ENCODE results near the gene SH3RF3. TPM values are rescaled to one million over a fixed set of nuclear protein-coding genes. Genes with fewer than 3 reads are reported as not detected.

Gene SH3RF3
- total RNA-seq, 2 experiments from 2014 or later = 1.9 to 2.3 TPM

DNA sequence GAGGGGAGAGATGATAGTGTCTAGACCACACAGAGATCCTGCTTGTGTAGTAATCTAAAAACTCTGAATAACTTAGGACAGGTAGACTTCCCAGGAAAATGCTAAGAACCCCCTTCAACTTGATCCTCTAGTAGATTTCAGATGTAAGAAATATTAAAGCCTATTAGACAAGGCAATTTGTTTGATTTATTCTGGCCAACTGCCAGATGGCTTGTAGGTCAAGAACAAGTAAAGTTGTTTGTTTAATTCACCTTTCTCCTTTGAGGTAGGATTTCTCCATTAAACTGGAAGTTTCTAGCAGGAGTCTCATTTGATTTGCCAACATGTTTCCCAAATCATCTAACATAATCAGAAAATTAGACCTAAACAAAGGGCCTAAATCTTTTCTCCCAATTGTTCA lies 48.6 kb downstream of the SH3RF3 start:
- Mint-ChIP-seq H3K4me1 (ENCODE audit: low read depth) (peaks cover 26% of the 10 kb centered on the region), H3K36me3 (ENCODE audit: low read depth) (no peaks in the 10 kb centered on the region), H3K9me3 (peaks cover 10% of the 10 kb centered on the region), H3K4me3 (no peak overlapping the region), H3K27me3 (no peaks in the 10 kb centered on the region), H3K27ac (no peak overlapping the region)
- ChIA-PET POLR2A (no interaction called here), CTCF (no interaction called here)
- intact Hi-C loops (cut with micrococcal nuclease) = no loop called here
- DNase-seq (no peak), ATAC-seq (no peak)
- TF ChIP-seq, protein P1, sequence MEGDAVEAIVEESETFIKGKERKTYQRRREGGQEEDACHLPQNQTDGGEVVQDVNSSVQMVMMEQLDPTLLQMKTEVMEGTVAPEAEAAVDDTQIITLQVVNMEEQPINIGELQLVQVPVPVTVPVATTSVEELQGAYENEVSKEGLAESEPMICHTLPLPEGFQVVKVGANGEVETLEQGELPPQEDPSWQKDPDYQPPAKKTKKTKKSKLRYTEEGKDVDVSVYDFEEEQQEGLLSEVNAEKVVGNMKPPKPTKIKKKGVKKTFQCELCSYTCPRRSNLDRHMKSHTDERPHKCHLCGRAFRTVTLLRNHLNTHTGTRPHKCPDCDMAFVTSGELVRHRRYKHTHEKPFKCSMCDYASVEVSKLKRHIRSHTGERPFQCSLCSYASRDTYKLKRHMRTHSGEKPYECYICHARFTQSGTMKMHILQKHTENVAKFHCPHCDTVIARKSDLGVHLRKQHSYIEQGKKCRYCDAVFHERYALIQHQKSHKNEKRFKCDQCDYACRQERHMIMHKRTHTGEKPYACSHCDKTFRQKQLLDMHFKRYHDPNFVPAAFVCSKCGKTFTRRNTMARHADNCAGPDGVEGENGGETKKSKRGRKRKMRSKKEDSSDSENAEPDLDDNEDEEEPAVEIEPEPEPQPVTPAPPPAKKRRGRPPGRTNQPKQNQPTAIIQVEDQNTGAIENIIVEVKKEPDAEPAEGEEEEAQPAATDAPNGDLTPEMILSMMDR (IDR thresholded peaks at IDR 0.05) = no peak

DNA sequence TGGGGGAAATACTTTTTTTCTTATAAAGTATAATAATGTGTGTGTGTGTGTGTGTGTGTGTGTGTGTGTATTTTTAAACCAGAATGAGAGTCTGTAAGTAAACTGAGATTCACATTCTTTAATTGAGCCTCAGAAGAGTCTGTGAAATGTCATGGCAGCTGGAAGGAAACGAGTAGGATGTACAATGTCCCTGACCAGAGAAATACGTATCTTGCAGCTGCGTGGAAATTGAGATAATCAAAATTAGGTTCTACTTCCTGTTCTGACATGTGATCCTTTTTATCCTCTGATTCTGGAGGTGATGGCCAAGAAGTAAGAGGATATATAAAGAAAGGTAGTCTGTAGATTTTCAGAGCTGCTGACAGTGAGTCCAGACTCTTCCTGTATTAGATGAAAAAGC lies 50.0 kb downstream of the SH3RF3 start:
- CTCF ChIA-PET = no interaction called here
- Mint-ChIP-seq H3K27me3 (no peaks in the 10 kb centered on the region), H3K4me1 (ENCODE audit: low read depth) (peaks cover 16% of the 10 kb centered on the region), H3K36me3 (ENCODE audit: low read depth) (no peaks in the 10 kb centered on the region), H3K9me3 (peaks cover 10% of the 10 kb centered on the region), H3K27ac (no peak overlapping the region), H3K4me3 (no peak overlapping the region)
- intact Hi-C loops (cut with micrococcal nuclease) = no loop called here
- DNase-seq (no peak), ATAC-seq (no peak)
- TF ChIP-seq, protein P1 (IDR thresholded peaks at IDR 0.05) = no peak
- POLR2A ChIA-PET = interaction anchor here (0.7 kb wide), 1 partner anchor 11 kb away, joined by 3 read pairs; no protein-coding TSS in a partner anchor

DNA sequence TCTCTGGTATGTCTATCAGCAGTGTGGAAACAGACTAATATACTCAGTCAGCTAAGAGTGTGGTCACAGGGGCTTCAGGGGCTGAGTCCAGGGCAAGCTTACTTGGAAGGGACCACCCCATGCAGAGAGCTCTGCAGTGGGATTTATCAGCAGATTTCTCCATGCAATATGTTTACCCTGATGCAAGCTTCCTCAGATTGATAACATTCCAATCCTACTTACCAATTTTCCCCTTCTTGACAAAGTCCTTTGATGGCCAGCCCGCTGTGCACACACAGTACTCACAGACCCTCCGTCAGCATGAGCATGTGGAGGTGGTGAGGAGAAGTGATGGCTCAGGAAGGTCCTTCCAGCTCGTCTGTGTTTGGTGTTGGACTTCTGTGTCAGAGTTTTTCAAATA lies 51.8 kb downstream of the SH3RF3 start:
- intact Hi-C loops (cut with micrococcal nuclease) = no loop called here
- peaks cover 9% of the 10 kb centered on the region for H3K4me1 Mint-ChIP-seq (ENCODE audit: low read depth)
- H3K27me3 Mint-ChIP-seq = no peaks in the 10 kb centered on the region
- ATAC-seq = no peak
- no peak for DNase-seq
- H3K27ac Mint-ChIP-seq = no peak overlapping the region
- H3K9me3 Mint-ChIP-seq = peaks cover 7% of the 10 kb centered on the region
- TF ChIP-seq, protein P1 (IDR thresholded peaks at IDR 0.05) = no peak
- ChIA-PET POLR2A (no interaction called here), CTCF (no interaction called here)
- no peaks in the 10 kb centered on the region for H3K36me3 Mint-ChIP-seq (ENCODE audit: low read depth)
- H3K4me3 Mint-ChIP-seq = no peak overlapping the region

DNA sequence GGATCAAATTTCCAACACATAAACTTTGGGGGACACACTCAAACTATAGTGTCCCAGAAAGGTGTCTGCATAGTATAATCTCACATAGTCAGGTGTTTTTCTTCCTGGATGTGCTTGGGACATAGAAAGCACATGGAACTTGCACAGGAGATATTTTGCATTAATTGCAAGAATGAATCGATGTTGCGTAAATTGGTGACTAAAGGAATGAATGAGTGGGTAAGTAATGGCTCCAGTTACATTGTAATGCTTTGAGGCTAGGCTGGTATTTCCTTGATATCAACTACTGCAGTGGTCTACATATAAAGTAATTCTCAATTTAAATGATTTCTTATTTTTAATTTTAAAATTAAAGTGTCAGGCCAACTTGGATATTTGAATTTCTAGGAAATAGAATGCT lies 53.4 kb downstream of the SH3RF3 start:
- no peak overlapping the region for H3K27ac Mint-ChIP-seq
- no peak for DNase-seq
- intact Hi-C loops (cut with micrococcal nuclease) = no loop called here

DNA sequence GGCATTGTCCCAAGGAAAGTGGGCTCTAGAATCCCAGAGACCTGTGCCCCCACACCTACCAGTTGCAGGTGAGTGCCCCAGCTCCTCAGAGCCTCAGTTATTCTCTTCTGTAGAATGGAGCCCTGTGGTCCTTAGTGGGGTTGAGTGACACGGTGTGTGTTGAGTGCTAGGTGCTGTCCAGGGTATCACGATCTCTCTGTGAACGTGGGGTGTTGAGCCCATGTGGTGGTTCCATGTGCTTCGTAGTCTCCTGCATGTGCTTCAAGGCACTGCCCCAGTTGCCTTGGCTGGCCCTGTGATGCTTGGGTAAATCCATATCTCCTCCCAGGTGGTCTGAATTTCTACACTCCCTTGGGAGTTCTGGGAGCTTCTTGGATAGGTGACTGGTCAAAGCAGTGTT lies 54.9 kb downstream of the SH3RF3 start:
- no peak overlapping the region for H3K27ac Mint-ChIP-seq
- TF ChIP-seq, protein P1 (IDR thresholded peaks at IDR 0.05) = no peak
- DNase-seq (no peak), ATAC-seq (no peak)
- CTCF ChIA-PET = interaction anchor here (0.6 to 1.3 kb wide), 3 partner anchors 10 to 128 kb away, joined by 3 to 4 read pairs (median 3); no protein-coding TSS in a partner anchor
- intact Hi-C loops (cut with micrococcal nuclease) = no loop called here
- no peak overlapping the region for H3K4me3 Mint-ChIP-seq
- peaks cover 6% of the 10 kb centered on the region for H3K4me1 Mint-ChIP-seq (ENCODE audit: low read depth)
- H3K27me3 Mint-ChIP-seq = no peaks in the 10 kb centered on the region
- POLR2A ChIA-PET = no interaction called here
- H3K36me3 Mint-ChIP-seq (ENCODE audit: low read depth) = no peaks in the 10 kb centered on the region
- peaks cover 7% of the 10 kb centered on the region for H3K9me3 Mint-ChIP-seq

More for the DNA sequence above, 53.4 kb downstream of the SH3RF3 start:
- POLR2A ChIA-PET = no interaction called here
- Mint-ChIP-seq H3K36me3 (ENCODE audit: low read depth) (no peaks in the 10 kb centered on the region), H3K9me3 (peaks cover 7% of the 10 kb centered on the region), H3K4me1 (ENCODE audit: low read depth) (peaks cover 9% of the 10 kb centered on the region), H3K27me3 (no peaks in the 10 kb centered on the region), H3K4me3 (no peak overlapping the region)
- ATAC-seq = no peak
- CTCF ChIA-PET = no interaction called here
- TF ChIP-seq, protein P1 (IDR thresholded peaks at IDR 0.05) = no peak

Measured in activated CD8-positive, alpha-beta T cell treated with anti-CD3 and anti-CD28 coated beads for 36 hours (primary cell).